Endothelial cell (in vitro differentiated cells): ENCODE results near the gene TMEM82. TPM values are rescaled to one million over a fixed set of nuclear protein-coding genes. Genes with fewer than 3 reads are reported as not detected.

ENCODE experiments used
- DNase-seq: peaks from one replicate; pipeline ENCODE4 v3.0.0; 2021; ENCODE audit warnings: low spot score
- H3K27ac Mint-ChIP-seq: one replicate; pipeline ENCODE4 v1.8.0; 2021; ENCODE audit warnings: mixed read lengths, inconsistent platforms; ENCODE audit not compliant: unreplicated experiment
- H3K27me3 Mint-ChIP-seq: one replicate; pipeline ENCODE4 v1.8.0; 2021; ENCODE audit warnings: mild to moderate bottlenecking, moderate library complexity, mixed read lengths, inconsistent platforms; ENCODE audit not compliant: unreplicated experiment
- H3K36me3 Mint-ChIP-seq: one replicate; pipeline ENCODE4 v1.8.0; 2021; ENCODE audit warnings: mild to moderate bottlenecking, low read depth, mixed read lengths, inconsistent platforms; ENCODE audit not compliant: unreplicated experiment
- H3K4me1 Mint-ChIP-seq: one replicate; pipeline ENCODE4 v1.8.0; 2021; ENCODE audit warnings: mild to moderate bottlenecking, mixed read lengths, inconsistent platforms; ENCODE audit not compliant: unreplicated experiment
- H3K4me3 Mint-ChIP-seq: one replicate; pipeline ENCODE4 v1.8.0; 2021; ENCODE audit warnings: mild to moderate bottlenecking, mixed read lengths, inconsistent platforms; ENCODE audit not compliant: unreplicated experiment
- H3K9me3 Mint-ChIP-seq: one replicate; pipeline ENCODE4 v1.8.0; 2021; ENCODE audit warnings: mixed read lengths, inconsistent platforms; ENCODE audit not compliant: unreplicated experiment
- total RNA-seq: library from RNA; stranded (reverse); fragmentation: NEBNext Ultra II Directional; extraction: Animal tissue kit (Norgen Biotek cat#: 25700); gene quantifications from one replicate; pipeline ENCODE4 v1.2.1, GENCODE V29; 2021; ENCODE audit not compliant: unreplicated experiment
- TF ChIP-seq, protein P1 (sequence below): fragments of 200-600 bp; sonication (generic); IDR thresholded peaks from one replicate; pipeline ENCODE4 v1.5.0; 2021; ENCODE audit warnings: antibody characterized with exemption; ENCODE audit not compliant: unreplicated experiment

Gene TMEM82
- total RNA-seq, 1 donor from 2014 or later = not detected

DNA sequence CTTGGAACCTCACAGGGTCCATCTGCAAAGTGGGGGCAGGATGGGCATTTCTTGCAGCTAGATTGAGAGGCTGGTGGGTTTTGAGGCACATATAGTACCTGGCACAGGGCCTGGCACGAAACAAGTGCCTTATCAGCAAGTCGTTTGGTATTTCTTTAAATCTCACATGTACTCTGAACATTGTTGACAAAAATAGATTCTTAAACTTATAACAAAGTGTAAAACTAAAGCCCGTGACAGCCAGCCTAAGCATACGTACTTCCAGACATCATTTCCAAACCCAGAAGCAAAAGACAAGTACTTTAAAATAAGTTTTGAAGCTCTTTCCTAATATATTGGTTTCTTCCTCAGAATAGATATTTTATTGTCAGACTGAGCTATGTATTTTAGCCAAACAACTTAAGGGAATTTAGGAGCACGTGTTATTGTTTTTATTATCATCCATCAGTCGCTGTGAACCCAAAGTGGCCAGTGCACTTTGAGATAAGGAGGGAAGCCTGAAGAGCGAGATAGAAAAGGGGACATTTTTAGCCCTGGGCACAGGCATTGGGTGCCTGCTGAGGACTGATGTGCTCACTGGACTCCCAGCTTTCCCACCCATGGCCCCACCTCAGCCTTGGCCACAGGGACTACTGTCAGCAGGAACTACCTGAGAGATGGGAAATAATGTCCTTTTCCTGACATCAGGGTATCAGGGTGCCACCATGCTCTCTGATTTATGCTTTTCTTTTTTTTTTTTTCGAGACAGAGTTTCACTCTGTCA, 19.2 kb downstream of the TMEM82 start:
- TF ChIP-seq, protein P1, sequence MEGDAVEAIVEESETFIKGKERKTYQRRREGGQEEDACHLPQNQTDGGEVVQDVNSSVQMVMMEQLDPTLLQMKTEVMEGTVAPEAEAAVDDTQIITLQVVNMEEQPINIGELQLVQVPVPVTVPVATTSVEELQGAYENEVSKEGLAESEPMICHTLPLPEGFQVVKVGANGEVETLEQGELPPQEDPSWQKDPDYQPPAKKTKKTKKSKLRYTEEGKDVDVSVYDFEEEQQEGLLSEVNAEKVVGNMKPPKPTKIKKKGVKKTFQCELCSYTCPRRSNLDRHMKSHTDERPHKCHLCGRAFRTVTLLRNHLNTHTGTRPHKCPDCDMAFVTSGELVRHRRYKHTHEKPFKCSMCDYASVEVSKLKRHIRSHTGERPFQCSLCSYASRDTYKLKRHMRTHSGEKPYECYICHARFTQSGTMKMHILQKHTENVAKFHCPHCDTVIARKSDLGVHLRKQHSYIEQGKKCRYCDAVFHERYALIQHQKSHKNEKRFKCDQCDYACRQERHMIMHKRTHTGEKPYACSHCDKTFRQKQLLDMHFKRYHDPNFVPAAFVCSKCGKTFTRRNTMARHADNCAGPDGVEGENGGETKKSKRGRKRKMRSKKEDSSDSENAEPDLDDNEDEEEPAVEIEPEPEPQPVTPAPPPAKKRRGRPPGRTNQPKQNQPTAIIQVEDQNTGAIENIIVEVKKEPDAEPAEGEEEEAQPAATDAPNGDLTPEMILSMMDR = no peak
- Mint-ChIP-seq H3K36me3 (peaks cover 33% of the 10 kb centered on the region), H3K27me3 (peaks cover 19% of the 10 kb centered on the region), H3K9me3 (no peaks in the 10 kb centered on the region), H3K4me3 (peak overlapping the region; percentile 96), H3K27ac (peak overlapping the region; percentile 69), H3K4me1 (peaks cover 37% of the 10 kb centered on the region)
- DNase-seq = no peak

DNA sequence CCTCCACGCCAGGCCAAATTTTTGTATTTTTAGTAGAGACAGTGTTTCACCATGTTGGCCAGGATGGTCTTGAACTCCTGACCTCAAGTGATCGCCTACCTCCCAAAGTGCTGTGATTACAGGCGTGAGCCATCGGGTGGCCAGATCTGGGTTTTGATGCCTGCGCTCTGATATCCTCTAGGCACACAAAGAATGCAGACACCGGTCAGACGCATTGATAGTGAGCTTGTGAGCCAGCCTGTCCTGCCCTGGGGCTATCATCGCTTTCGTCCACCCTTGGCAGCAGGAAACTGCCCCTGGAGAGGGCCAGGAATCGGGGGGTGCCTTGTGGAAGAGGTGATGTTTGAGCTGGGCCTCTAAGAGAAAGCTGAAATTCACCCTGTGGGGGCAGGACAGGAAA, 20.2 kb downstream of the TMEM82 start:
- H3K36me3 Mint-ChIP-seq = peaks cover 33% of the 10 kb centered on the region
- H3K27ac Mint-ChIP-seq = no peak overlapping the region
- H3K4me1 Mint-ChIP-seq = peaks cover 33% of the 10 kb centered on the region
- peaks cover 16% of the 10 kb centered on the region for H3K27me3 Mint-ChIP-seq
- TF ChIP-seq, protein P1 = no peak
- no peak for DNase-seq
- H3K9me3 Mint-ChIP-seq = no peaks in the 10 kb centered on the region
- H3K4me3 Mint-ChIP-seq = peak overlapping the region; percentile 77

DNA sequence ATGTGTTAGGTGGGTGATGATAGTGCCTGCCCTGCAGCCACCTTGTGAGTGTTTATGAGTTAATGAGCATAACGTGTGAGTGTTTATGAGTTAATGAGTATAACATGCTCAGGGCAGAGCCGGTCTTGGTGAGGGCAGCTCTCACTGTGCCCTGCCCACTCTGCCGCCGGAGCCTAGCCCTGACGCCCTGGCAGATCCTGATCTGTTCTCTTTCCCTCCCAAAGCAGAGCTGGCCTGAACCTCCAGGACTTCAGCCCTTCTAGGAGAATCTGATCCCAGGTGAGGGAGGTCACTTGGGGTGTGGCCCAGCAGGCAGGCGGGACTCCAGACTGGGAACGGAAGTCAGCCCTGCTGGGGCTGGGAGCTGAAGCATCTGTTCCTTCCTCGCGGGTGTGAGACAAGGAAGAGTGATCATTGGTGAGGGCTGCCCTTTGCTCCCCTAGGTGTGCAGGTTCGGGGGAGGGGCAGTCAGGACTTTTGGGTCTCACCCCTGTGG, 22.0 kb downstream of the TMEM82 start:
- Mint-ChIP-seq H3K4me1 (peaks cover 33% of the 10 kb centered on the region), H3K27me3 (peaks cover 16% of the 10 kb centered on the region), H3K36me3 (peaks cover 40% of the 10 kb centered on the region), H3K9me3 (no peaks in the 10 kb centered on the region), H3K27ac (peak overlapping the region; percentile 31), H3K4me3 (peak overlapping the region; percentile 77)
- TF ChIP-seq, protein P1 = no peak
- no peak for DNase-seq

DNA sequence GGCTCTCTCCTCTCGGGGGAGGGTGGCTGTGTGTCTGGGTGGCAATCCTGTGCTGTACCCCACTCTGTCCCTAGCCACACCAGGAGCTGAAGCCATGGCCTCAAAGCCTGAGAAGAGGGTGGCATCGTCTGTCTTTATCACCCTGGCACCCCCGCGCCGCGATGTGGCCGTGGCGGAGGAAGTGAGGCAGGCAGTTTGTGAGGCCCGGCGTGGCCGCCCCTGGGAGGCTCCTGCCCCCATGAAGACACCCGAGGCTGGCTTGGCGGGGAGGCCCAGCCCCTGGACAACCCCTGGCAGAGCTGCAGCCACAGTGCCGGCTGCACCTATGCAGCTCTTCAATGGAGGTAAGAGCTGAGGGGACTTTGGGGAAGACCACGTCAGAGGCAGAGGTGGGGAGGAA, 22.6 kb downstream of the TMEM82 start:
- peaks cover 16% of the 10 kb centered on the region for H3K27me3 Mint-ChIP-seq
- H3K4me1 Mint-ChIP-seq = peaks cover 33% of the 10 kb centered on the region
- peaks cover 40% of the 10 kb centered on the region for H3K36me3 Mint-ChIP-seq
- TF ChIP-seq, protein P1 = no peak
- H3K27ac Mint-ChIP-seq = no peak overlapping the region
- no peaks in the 10 kb centered on the region for H3K9me3 Mint-ChIP-seq
- DNase-seq = no peak
- H3K4me3 Mint-ChIP-seq = peak overlapping the region; percentile 56
